ACHN (cell line): ENCODE data around the gene SLC29A1.
"Not testable (repeated sequence)": the region's sequence is repeated elsewhere in the genome, so short reads cannot be mapped to it uniquely, and the experiment has no call there.

Experiments
- DNase-seq: peaks from one replicate; pipeline ENCODE4 v3.0.0-alpha.2; 2015
- in situ Hi-C: cut with HindIII; loops from 2 replicates; pipeline ENCODE4 v1.10.0; 2017; ENCODE audit warnings: low sequenced_read_pairs, low pct_ligation_motif_present, low pct_unique_long_range_greater_than_20kb

The SLC29A1 gene

GRCh38 chr6:44223319-44224028 is at the start of gene SLC29A1:
Gene SLC29A1, plus strand, starts transcription at chr6:44223595. Its CDS starts 3,719 bp downstream, at chr6:44227314.
- in situ Hi-C loops = no loop called here
- peak; percentile 72 for DNase-seq

- no peak for DNase-seq
- in situ Hi-C loops = no loop called here
These were observed 47.1 kb upstream of the SLC29A1 start for GRCh38 chr6:44176130-44176761.

- in situ Hi-C loops = no loop called here
These were observed 46.5 kb upstream of the SLC29A1 start for GRCh38 chr6:44176762-44177509.

GRCh38 chr6:44177691-44178423 is 45.5 kb upstream of the SLC29A1 start:
- in situ Hi-C loops = no loop called here
- DNase-seq = no peak

More at GRCh38 chr6:44176762-44177509, 46.5 kb upstream of the SLC29A1 start:
- DNase-seq = no peak

- in situ Hi-C loops = no loop called here
- no peak for DNase-seq
These were observed 44.8 kb upstream of the SLC29A1 start for GRCh38 chr6:44178424-44179071.

- in situ Hi-C loops = no loop called here
- DNase-seq = no peak
These were observed 44.3 kb upstream of the SLC29A1 start for GRCh38 chr6:44179072-44179536.

- no peak for DNase-seq
- in situ Hi-C loops = no loop called here
These were observed 43.7 kb upstream of the SLC29A1 start for GRCh38 chr6:44179648-44180047.

GRCh38 chr6:44180406-44180805 is 43.0 kb upstream of the SLC29A1 start:
- in situ Hi-C loops = no loop called here
- no peak for DNase-seq

GRCh38 chr6:44180886-44181285 is 42.5 kb upstream of the SLC29A1 start:
- DNase-seq = peak; percentile 19
- in situ Hi-C loops = no loop called here

- DNase-seq, in situ Hi-C loops: not testable (repeated sequence)
These were observed 41.6 kb upstream of the SLC29A1 start for GRCh38 chr6:44181784-44182183.

- in situ Hi-C loops = no loop called here
- no peak for DNase-seq
These were observed 40.4 kb upstream of the SLC29A1 start for GRCh38 chr6:44182911-44183390.

GRCh38 chr6:44183783-44184182 is 39.6 kb upstream of the SLC29A1 start:
- in situ Hi-C loops = no loop called here
- no peak for DNase-seq

- DNase-seq, in situ Hi-C loops: not testable (repeated sequence)
These were observed 38.0 kb upstream of the SLC29A1 start for GRCh38 chr6:44185356-44185755.

- in situ Hi-C loops = no loop called here
- DNase-seq = no peak
These were observed 37.3 kb upstream of the SLC29A1 start for GRCh38 chr6:44185953-44186634.

- no peak for DNase-seq
These were observed 36.8 kb upstream of the SLC29A1 start for GRCh38 chr6:44186635-44187025.

GRCh38 chr6:44188819-44189218 is 34.6 kb upstream of the SLC29A1 start:
- in situ Hi-C loops = no loop called here
- DNase-seq = no peak

More at GRCh38 chr6:44186635-44187025, 36.8 kb upstream of the SLC29A1 start:
- in situ Hi-C loops = no loop called here

GRCh38 chr6:44189257-44189656 is 34.1 kb upstream of the SLC29A1 start:
- in situ Hi-C loops = no loop called here

GRCh38 chr6:44190715-44191114 is 32.7 kb upstream of the SLC29A1 start:
- no peak for DNase-seq
- in situ Hi-C loops = no loop called here

More at GRCh38 chr6:44189257-44189656, 34.1 kb upstream of the SLC29A1 start:
- DNase-seq = no peak
